GM12864 (cell line): Measurements from ENCODE around the gene NR1I3.

ENCODE experiments used
- DNase-seq: peaks from one replicate; pipeline ENCODE4 v3.0.0-alpha.2; 2011; ENCODE audit warnings: low read depth
- H3K4me3 ChIP-seq: 2 replicates; pipeline ENCODE4 v1.5.1; 2011; ENCODE audit warnings: mild to moderate bottlenecking, low read depth, low read length, control low read depth
- CTCF ChIP-seq: IDR thresholded peaks from 2 replicates; pipeline ENCODE4 v1.5.1; 2011; ENCODE audit warnings: low read depth, mild to moderate bottlenecking, moderate library complexity, low read length, control low read depth, inconsistent platforms; ENCODE audit errors: missing control alignments

NR1I3 gene

GRCh38 chr1:161244888-161245287 lies 6.9 kb upstream of the NR1I3 start:
- DNase-seq: no peak
- H3K4me3 ChIP-seq: no peak overlapping the region
- no peak for TF ChIP-seq CTCF

- DNase-seq: no peak
- H3K4me3 ChIP-seq: no peak overlapping the region
- TF ChIP-seq CTCF: no peak
Observed at GRCh38 chr1:161242313-161242712, 4.3 kb upstream of the NR1I3 start.

- H3K4me3 ChIP-seq: no peak overlapping the region
- TF ChIP-seq CTCF: no peak
- no peak for DNase-seq
Observed at GRCh38 chr1:161241682-161242081, 3.7 kb upstream of the NR1I3 start.

GRCh38 chr1:161235957-161236775 lies 1.8 kb downstream of the NR1I3 start:
- TF ChIP-seq CTCF: no peak
- no peak for DNase-seq
- H3K4me3 ChIP-seq: no peak overlapping the region

- TF ChIP-seq CTCF: no peak
- DNase-seq: no peak
- no peak overlapping the region for H3K4me3 ChIP-seq
Observed at GRCh38 chr1:161233102-161233501, 4.9 kb downstream of the NR1I3 start.

- DNase-seq: no peak
- TF ChIP-seq CTCF: no peak
- H3K4me3 ChIP-seq: no peak overlapping the region
Observed at GRCh38 chr1:161230762-161231161, 7.2 kb downstream of the NR1I3 start.

- DNase-seq: no peak
- H3K4me3 ChIP-seq: no peak overlapping the region
- TF ChIP-seq CTCF: peak; percentile 28
Observed at GRCh38 chr1:161229896-161230295, 8.1 kb downstream of the NR1I3 start.
